ENCODE results near the gene TENT5C. TPM values are rescaled to one million over a fixed set of nuclear protein-coding genes. Genes with fewer than 3 reads are reported as not detected.

The TENT5C gene
- total RNA-seq, 3 donors from 2014 or later = 4.0 to 10.2 (median 10.2) TPM

DNA sequence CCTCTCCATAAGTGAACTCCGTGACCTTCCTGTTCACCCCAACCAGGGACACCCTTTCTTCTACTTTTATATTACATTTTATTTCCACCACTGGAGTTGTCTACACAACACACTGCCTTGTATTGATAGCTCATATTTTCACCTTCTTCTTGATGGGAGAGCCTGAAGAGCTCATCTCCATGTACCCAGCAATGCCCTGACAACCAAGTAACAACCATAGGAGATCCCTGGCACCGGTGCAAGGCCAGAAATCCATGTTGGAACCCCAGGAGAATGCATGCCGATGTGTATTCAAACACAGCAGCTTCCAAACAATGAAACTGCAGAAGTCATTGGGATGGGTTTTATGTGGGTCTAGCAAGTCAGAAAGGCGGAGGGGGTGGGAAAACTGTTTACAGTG lies 15.5 kb downstream of the TENT5C start:
- peaks cover 3% of the 10 kb centered on the region for H3K36me3 ChIP-seq
- no peak overlapping the region for H3K4me3 ChIP-seq
- no peaks in the 10 kb centered on the region for H3K4me1 ChIP-seq
- no peaks in the 10 kb centered on the region for H3K9me3 ChIP-seq
- no peak overlapping the region for H3K27ac ChIP-seq
- intact Hi-C loops (cut with DNase I; ENCODE audit: low total_unique reads) = no loop called here
- no peaks in the 10 kb centered on the region for H3K27me3 ChIP-seq
- no peak for DNase-seq (ENCODE audit: low spot score in 2 of 2)
- TF ChIP-seq POLR2AphosphoS5 (IDR thresholded peaks at IDR 0.05) (no peak), POLR2A (IDR thresholded peaks at IDR 0.05) (no peak), CTCF (IDR thresholded peaks at IDR 0.05) (no peak)

- peaks cover 3% of the 10 kb centered on the region for H3K36me3 ChIP-seq
- intact Hi-C loops (cut with DNase I; ENCODE audit: low total_unique reads) = no loop called here
- H3K4me1 ChIP-seq = no peaks in the 10 kb centered on the region
- no peak overlapping the region for H3K27ac ChIP-seq
- no peaks in the 10 kb centered on the region for H3K9me3 ChIP-seq
- no peak for DNase-seq (ENCODE audit: low spot score in 2 of 2)
- TF ChIP-seq CTCF (IDR thresholded peaks at IDR 0.05) (no peak), POLR2AphosphoS5 (IDR thresholded peaks at IDR 0.05) (no peak), POLR2A (IDR thresholded peaks at IDR 0.05) (no peak)
- no peak overlapping the region for H3K4me3 ChIP-seq
- H3K27me3 ChIP-seq = no peaks in the 10 kb centered on the region
Measured at GRCh38 chr1:117622726-117623125, 16.9 kb downstream of the TENT5C start.

DNA sequence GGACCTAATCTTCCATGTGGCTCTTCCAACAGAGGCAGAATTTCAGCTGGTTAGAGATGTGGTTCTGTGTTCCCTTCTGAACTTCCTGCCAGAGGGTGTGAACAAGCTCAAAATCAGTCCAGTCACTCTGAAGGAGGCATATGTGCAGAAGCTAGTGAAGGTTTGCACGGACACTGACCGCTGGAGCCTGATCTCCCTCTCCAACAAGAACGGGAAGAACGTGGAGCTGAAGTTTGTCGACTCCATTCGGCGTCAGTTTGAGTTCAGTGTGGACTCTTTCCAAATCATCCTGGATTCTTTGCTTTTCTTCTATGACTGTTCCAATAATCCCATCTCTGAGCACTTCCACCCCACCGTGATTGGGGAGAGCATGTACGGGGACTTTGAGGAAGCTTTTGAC lies 17.3 kb downstream of the TENT5C start:
- DNase-seq (ENCODE audit: low spot score in 2 of 2) = no peak

DNA sequence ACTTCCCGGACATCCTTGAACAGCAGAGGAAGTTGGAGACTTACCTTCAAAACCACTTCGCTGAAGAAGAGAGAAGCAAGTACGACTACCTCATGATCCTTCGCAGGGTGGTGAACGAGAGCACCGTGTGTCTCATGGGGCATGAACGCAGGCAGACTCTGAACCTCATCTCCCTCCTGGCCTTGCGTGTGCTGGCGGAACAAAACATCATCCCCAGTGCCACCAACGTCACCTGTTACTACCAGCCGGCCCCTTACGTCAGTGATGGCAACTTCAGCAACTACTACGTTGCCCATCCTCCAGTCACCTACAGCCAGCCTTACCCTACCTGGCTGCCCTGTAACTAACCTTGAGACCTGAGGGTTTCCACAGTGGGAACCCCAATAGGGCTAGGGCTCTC lies 17.9 kb downstream of the TENT5C start:
- peaks cover 3% of the 10 kb centered on the region for H3K36me3 ChIP-seq
- TF ChIP-seq POLR2A (IDR thresholded peaks at IDR 0.05) (no peak), POLR2AphosphoS5 (IDR thresholded peaks at IDR 0.05) (no peak), CTCF (IDR thresholded peaks at IDR 0.05) (no peak)
- intact Hi-C loops (cut with DNase I; ENCODE audit: low total_unique reads) = loop anchor here (2.0 kb wide), 1 partner anchor 29 kb away; no protein-coding TSS in a partner anchor

More for the DNA sequence above, 17.3 kb downstream of the TENT5C start:
- Histone ChIP-seq H3K27ac (no peak overlapping the region), H3K4me1 (no peaks in the 10 kb centered on the region), H3K27me3 (no peaks in the 10 kb centered on the region), H3K9me3 (no peaks in the 10 kb centered on the region), H3K4me3 (no peak overlapping the region), H3K36me3 (peaks cover 3% of the 10 kb centered on the region)
- intact Hi-C loops (cut with DNase I; ENCODE audit: low total_unique reads) = no loop called here
- TF ChIP-seq POLR2AphosphoS5 (IDR thresholded peaks at IDR 0.05) (no peak), CTCF (IDR thresholded peaks at IDR 0.05) (no peak), POLR2A (IDR thresholded peaks at IDR 0.05) (no peak)

DNA sequence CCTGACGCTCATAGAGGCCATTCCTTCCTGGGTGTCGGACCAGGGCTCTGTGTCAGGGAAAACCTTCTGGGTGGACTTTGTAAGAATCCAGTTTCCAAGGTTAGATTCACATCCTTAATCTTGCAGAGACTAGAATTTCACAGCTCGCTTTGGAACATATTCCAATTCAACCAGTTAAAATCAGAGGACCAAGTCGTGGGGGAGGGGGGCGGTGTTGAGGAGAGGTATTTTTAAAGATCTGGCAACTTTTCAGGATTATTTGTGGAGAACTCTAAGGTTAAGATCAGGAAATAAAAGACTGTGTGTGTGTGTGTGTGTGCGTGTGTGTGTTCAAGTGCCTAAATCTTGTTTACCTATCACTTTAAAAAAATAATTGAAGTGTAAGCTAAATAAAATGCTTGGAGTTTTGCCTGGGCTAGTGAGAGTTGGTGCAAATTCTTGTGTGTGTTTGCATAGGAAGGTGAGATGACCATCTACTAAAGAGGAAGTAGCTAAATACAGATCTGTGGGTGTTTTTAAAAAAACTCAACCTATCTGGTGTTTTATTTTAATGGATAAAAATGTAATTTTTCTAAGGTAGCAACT lies 21.8 kb downstream of the TENT5C start:
- intact Hi-C loops (cut with DNase I; ENCODE audit: low total_unique reads) = no loop called here

More for the DNA sequence above, 17.9 kb downstream of the TENT5C start:
- H3K4me3 ChIP-seq = no peak overlapping the region
- no peak for DNase-seq (ENCODE audit: low spot score in 2 of 2)
- no peaks in the 10 kb centered on the region for H3K27me3 ChIP-seq
- no peaks in the 10 kb centered on the region for H3K4me1 ChIP-seq
- no peaks in the 10 kb centered on the region for H3K9me3 ChIP-seq
- no peak overlapping the region for H3K27ac ChIP-seq

More for the DNA sequence above, 21.8 kb downstream of the TENT5C start:
- no peaks in the 10 kb centered on the region for H3K9me3 ChIP-seq
- no peak for TF ChIP-seq POLR2A (IDR thresholded peaks at IDR 0.05)
- no peak for TF ChIP-seq CTCF (IDR thresholded peaks at IDR 0.05)
- H3K4me3 ChIP-seq = no peak overlapping the region
- H3K36me3 ChIP-seq = peaks cover 3% of the 10 kb centered on the region
- no peaks in the 10 kb centered on the region for H3K27me3 ChIP-seq
- no peaks in the 10 kb centered on the region for H3K4me1 ChIP-seq
- no peak overlapping the region for H3K27ac ChIP-seq
- no peak for DNase-seq (ENCODE audit: low spot score in 2 of 2)

All from breast epithelium (tissue), 4 donors.